Germinal center (tissue), 1 donor: ENCODE results near the gene DOCK1.
"Not testable (repeated sequence)": the region's sequence is repeated elsewhere in the genome, so short reads cannot be mapped to it uniquely, and the experiment has no call there.

Experiments used
- DNase-seq: peaks from one replicate; pipeline ENCODE4 v3.0.0; 2012; ENCODE audit warnings: mixed read lengths, low spot score

DOCK1 gene

GRCh38 chr10:126903656-126904360, 1.4 kb upstream of the DOCK1 start:
- DNase-seq = no peak

- DNase-seq = no peak
Measured at GRCh38 chr10:126904516-126904817, 761 bp upstream of the DOCK1 start.

- DNase-seq = no peak
Measured at GRCh38 chr10:126905776-126906703, 812 bp downstream of the DOCK1 start.

GRCh38 chr10:126906704-126907422, 1.6 kb downstream of the DOCK1 start:
- no peak for DNase-seq

GRCh38 chr10:126907423-126907970, 2.3 kb downstream of the DOCK1 start:
- DNase-seq = no peak

- DNase-seq = no peak
Measured at GRCh38 chr10:126908225-126908624, 3.0 kb downstream of the DOCK1 start.

GRCh38 chr10:126908729-126909128, 3.5 kb downstream of the DOCK1 start:
- DNase-seq = no peak

GRCh38 chr10:126909147-126909546, 3.9 kb downstream of the DOCK1 start:
- DNase-seq = no peak

GRCh38 chr10:126910196-126910595, 5.0 kb downstream of the DOCK1 start:
- DNase-seq = no peak

- DNase-seq = no peak
Measured at GRCh38 chr10:126910798-126911197, 5.6 kb downstream of the DOCK1 start.

- DNase-seq = no peak
Measured at GRCh38 chr10:126911301-126911700, 6.1 kb downstream of the DOCK1 start.

GRCh38 chr10:126913316-126913715, 8.1 kb downstream of the DOCK1 start:
- DNase-seq = no peak

- no peak for DNase-seq
Measured at GRCh38 chr10:126914561-126914960, 9.3 kb downstream of the DOCK1 start.

- not testable (repeated sequence) for DNase-seq
Measured at GRCh38 chr10:126916952-126917351, 11.7 kb downstream of the DOCK1 start.

GRCh38 chr10:126917375-126917774, 12.1 kb downstream of the DOCK1 start:
- DNase-seq = no peak

- DNase-seq = no peak
Measured at GRCh38 chr10:126917975-126918908, 13.0 kb downstream of the DOCK1 start.

- no peak for DNase-seq
Measured at GRCh38 chr10:126919426-126919825, 14.2 kb downstream of the DOCK1 start.

- DNase-seq = no peak
Measured at GRCh38 chr10:126921162-126921561, 15.9 kb downstream of the DOCK1 start.

GRCh38 chr10:126921974-126922525, 16.8 kb downstream of the DOCK1 start:
- no peak for DNase-seq

GRCh38 chr10:126924180-126924914, 19.1 kb downstream of the DOCK1 start:
- no peak for DNase-seq
